CD4-positive, alpha-beta T cell treated with Interleukin-17A for 4 hours (primary cell): Measurements from ENCODE around the gene RIPK1.
A peak's percentile ranks its signal among the peaks of the same experiment; 100 is the strongest.
"Not testable (repeated sequence)": the region's sequence is repeated elsewhere in the genome, so short reads cannot be mapped to it uniquely, and the experiment has no call there.

Source experiments
- DNase-seq: peaks from one replicate; pipeline ENCODE4 v3.0.0-alpha.2; 2020; ENCODE audit warnings: mixed read lengths

RIPK1 gene

DNA sequence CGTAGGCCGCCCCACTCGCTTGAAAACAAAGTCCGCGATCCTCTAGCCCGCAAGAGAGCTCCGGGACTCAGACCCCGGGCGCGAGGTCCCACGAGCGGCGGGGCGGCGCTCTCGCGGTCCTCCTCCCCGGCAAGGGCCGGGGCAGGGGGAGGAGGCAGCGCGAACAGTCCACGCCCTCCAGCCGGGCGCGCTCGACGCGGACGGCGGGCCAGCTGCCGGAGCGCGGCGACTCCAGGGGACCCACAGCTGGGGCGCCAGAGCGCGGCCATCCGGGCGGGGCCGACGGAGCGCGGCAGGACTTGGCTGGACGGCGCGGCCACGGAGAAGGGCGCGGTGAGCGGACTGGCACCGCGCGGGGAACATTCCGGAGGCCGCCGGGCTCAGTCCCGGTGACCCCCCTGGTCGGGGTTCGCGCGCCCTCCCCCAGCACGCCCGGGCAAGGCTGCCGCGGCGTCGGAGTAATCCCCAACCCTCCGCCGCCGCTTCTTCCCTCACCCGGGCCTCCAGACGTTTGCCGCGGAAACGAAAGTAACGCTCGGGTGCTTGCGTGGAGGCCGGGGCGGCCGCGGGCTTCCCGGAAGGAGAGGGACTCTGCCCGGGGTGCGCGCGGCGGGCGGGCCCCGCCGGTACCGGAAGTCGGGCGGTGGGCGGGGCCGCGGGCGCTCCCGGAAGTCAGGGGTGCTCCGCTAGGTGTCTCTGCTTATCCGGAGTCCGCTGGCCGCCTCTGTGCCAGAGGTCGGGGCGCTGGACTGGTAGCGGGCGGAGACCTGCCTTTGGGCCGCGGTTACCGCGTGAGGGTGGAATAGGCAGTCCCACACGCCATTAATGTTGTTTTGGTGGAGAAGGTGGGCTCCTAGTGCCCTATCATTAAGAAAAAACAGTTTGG lies at the start of gene RIPK1:
Gene RIPK1, plus strand, starts transcription at position 166 of the 886 bp plus-strand sequence. CDS start 8,330 bp downstream, outside the sequence.
- peak; percentile 97 for DNase-seq

DNA sequence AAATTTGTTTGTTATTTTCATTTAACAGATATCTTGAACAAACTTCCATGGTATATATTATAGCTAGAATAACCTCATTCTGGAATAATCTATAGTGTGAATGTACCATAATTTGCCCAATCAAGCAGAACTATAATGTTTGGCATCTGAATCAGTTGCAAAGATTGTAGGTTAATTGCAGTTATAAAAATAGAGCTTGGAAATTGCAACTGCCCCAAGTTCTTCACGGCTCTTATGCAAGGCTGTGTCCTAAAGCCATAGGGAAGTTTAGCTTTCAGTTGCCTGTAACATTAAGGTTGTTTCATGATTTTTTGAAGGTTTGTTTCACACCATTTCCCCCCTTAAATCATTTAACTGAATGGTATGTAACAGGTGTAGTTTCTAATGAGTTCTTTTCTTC lies 49.2 kb upstream of the RIPK1 start:
- no peak for DNase-seq

DNA sequence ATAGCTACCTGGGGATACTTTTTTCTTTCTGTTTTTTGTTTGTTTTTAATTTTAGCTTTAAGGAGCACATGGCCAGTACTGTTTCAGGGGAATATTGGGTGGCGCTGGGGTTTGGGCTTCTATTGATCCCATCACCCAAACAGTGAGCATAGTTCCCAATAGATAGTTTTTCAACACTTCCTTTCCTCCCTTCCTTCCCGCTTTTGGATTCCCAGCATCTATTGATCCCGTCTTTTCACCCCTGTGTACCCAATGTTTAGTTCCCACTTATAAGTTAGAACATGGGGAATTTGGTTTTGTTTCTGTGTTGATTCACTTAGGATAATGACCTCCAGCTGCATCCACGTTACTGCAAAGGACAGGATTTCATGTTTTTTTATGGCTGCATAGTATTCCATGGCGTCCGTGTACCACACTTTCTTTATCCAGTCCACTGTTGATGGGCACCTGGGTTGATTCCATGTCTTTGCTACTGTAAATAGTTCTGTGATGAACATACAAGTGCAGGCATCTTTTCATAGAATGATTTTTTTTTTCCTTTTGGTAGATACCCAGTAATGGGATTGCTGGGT lies 48.5 kb upstream of the RIPK1 start:
- no peak for DNase-seq

DNA sequence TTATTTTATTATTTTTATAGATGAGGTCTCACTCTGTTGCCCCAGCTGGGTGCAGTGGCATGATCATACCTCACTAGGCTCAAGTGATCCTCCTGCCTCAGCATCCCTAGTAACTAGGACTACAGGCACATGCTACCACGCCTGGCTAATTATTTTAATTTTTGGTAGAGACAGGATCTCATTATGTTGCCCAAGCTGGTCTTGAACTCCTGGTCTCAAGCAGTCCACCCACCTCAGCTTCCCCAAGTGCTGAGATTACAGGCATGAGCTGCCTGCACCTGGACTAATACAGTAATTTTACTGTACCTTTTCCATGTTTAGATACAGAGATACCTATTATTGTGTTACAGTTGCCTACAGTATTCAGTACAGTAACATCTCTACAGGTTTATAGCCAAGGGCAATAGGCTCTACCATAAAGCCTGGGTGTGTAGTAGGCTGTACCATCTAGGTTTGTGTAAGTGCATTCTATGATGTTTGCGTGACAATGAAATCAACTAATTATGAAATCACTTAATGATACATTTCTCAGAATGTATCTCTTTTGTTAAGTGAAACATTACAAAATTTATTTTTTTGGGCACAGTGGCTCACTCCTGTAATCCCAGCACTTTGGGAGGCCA lies 47.2 kb upstream of the RIPK1 start:
- DNase-seq: not testable (repeated sequence)

DNA sequence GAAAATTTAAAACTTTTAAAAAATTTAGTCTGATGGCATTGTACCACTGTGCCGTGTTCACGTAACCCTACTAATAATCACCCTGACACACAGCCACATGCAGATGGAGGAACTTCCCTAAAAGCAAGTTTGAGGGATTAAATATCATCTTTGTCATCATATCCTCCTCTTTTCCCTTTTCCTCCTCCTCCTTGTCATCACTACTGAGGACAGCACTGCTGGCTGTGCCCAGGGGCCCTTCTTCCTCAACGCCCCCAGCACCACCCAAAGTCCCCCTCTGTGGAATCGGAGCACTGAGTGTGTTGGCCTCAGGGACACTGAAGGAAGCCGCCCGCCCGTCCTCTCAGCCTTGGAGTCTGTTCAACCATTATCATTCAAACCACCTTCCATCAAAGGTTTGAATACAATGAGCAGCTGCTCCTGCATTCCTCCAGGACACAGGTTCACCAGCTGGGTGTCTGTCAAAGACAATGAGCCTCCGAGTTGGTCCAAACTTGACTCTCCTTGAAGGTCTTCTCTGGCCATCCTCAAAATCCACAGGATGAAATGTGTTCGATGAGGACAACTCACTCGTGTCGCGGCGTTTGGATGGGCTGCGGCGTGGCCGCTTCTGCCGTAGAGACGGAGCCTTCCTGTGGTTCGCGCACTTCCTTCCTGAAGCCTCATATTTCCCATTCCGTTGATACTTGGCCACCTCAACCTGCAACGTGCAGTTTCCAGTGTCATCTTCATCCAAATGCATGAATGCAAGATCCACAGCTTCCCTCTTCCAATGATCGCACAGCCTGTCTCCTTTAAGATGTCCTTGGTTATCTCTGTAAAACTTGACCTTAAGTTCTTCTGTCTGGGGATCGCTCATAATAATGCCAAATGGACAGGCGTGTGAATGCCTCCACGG lies 45.3 kb upstream of the RIPK1 start:
- peak; percentile 57 for DNase-seq

DNA sequence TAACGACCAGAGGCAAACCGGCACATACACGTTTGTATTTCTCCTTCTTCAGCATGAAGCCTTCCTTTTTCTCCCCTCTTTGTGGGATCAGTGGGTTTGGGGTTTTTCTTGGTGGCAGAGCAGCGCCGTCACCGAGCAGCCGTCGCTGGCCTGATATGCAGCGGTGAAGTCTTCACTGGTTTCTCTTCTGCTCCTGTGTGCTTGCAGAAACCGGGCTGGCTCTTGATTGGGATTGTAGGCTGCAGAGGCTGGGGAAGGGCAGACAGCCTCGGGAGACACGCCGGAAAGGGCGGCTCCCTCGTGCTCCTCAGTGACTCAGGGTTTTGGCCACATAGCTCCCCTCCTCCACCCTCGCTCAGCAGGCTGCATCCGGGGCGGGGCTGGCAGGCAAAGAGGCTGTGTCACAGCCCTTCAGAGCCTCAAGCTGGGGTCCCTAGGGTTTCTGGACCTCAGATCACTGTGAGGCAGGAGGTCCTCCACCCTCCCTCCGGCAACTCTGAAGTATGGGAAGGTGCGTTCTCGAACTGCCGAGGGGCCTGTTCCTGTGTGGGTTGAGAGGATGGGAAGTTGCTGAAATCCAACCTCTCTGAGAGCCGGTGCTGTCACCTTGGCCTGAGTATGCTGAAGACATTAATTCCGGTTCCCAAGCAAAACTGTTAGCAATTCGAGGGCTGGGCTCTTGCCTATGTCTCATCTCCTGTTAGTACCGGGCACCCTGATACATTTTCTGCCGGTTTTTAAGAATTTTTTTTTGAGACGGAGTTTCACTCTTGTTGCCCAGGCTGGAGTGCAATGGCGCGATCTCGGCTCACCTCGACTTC lies 44.4 kb upstream of the RIPK1 start:
- DNase-seq: peak; percentile 94

DNA sequence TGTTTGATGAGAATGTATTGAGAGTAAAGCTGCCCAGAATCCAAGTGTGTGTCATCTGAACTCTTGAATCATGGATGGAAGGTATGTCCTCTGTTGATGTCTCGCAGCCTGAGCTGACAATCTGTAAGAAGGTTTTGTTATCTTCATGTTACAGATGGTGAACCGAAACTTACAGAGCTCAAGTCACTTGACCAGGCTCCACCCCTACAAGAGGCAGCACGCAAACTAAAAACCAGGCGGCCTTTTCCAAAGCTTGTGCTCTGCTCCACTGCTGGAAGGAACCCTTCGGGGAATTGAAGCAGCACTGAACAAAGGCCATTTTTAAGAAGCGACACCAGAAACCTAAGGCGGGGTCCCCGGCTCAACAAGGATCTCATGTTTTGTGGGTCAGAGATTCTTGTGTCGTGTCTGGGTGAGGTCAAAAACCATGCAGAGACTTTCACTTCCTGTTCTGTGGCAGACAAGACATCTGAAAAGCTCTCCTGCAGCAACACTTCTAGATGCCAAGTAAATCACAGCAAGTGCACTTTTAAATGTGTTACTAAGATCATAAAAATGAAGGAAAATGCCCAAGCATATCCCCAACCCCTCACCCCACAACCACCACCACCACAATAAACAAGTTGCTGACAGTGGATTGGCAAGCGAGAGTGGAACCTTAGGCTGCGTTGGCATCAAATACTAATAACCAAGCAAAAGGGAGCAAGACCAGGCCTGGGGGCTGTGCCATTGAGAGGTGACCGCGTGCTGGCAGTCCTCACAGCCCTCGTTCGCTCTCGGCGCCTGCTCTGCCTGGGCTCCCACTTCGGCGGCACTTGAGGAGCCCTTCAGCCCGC lies 41.3 kb upstream of the RIPK1 start:
- peak; percentile 59 for DNase-seq

DNA sequence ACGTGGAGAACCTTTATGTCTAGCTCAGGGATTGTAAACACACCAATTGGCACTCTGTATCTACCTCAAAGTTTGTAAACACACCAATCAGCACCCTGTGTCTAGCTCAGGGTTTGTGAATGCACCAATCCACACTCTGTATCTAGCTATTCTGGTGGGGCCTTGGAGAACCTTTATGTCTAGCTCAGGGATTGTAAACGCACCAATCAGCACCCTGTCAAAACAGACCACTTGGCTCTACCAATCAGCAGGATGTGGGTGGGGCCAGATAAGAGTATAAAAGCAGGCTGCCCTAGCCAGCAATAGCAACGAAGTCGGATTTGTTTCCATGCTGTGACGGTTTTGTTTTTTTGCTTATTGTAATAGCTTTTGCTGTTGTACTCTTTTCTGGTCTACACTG lies 40.1 kb upstream of the RIPK1 start:
- DNase-seq: not testable (repeated sequence)

DNA sequence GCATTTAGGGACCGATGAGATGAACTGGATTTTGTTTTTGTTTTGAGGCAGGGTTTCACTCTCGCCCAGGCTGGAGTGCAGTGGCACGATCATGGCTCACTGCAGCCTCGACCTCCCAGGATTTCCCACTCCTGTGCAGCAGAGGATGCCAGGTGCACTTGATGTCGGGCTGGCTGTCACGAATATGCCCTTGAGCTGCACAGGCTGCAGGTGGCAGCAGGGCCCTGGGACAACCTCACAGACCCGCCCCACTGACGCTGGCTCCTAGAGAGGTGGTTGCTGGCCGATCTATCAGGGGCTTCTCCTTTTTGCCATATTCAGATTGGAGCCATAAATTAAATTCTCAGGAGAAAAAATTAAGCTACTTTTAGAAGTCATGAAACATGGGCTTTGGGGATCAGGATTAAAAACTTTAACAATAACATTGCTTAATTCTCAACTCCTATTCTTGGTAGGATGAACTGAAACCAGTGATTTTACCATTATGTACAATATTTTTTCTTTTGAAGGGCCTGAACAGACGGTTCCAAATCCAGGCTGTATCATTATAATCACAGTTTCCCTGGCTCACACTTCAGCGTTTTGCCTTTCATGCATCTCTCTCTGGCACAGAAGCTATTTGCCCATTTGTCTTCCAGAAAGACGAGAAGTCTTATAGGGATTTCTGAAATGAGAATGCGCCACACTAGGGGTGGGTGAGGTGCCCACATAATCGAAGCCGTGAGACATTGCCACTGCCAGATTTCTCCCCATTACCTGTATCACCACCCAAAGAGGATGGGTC lies 36.2 kb upstream of the RIPK1 start:
- DNase-seq: peak; percentile 59

DNA sequence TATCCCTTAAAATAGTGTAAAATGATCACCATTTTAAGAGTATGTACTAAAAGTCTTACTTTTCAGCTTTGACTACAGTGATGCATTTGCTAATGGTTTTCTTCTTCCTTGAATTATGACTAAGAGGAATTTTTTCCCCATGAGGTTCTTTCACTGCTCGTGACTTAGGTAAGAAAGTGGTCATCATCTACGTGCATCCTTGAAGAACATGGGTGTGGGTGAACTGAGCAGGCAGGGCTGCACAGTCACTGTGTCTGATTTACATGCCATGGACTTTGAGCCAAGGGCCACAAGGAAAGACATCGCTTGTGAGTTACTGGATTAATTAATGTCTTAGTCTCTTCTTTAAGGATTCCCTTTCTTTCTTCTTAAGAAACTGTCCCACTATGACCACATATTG lies 35.3 kb upstream of the RIPK1 start:
- no peak for DNase-seq

DNA sequence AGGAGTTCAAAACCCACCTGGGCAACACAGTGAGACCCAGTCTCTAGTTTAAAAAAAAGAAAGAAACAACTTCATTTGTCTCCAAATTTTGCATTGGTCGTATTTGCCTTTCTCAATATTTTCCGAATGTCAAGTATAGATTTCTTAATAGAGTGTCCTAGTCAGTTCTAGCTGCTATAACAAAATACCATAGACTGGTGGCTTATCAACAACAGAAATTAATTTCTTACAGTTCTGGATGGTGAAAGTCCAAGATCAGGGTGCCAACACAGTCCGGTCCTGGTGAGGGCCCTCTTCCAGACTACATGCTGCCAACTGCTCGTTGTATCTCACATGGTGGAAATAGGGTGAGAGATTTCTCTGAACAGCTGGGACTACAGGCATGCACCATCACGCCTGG lies 34.6 kb upstream of the RIPK1 start:
- DNase-seq: no peak

DNA sequence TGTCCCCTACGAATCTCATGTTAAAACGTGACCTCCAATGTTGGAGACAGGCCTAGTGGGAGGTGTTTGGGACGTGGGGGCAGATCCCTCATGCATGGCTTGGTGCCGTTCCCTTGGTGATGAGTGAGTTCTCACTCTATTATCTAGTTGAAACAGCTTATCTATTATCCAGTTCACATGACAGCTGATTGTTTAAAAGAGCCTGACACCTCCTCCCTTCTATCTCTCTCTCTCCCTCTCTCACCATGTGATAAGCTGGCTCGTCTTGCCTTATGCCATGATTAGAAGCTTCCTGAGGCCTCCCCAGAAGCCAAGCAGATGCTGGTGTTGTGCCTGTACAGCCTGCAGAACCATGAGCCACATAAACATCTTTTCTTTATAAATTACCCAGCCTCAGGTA lies 32.9 kb upstream of the RIPK1 start:
- no peak for DNase-seq

DNA sequence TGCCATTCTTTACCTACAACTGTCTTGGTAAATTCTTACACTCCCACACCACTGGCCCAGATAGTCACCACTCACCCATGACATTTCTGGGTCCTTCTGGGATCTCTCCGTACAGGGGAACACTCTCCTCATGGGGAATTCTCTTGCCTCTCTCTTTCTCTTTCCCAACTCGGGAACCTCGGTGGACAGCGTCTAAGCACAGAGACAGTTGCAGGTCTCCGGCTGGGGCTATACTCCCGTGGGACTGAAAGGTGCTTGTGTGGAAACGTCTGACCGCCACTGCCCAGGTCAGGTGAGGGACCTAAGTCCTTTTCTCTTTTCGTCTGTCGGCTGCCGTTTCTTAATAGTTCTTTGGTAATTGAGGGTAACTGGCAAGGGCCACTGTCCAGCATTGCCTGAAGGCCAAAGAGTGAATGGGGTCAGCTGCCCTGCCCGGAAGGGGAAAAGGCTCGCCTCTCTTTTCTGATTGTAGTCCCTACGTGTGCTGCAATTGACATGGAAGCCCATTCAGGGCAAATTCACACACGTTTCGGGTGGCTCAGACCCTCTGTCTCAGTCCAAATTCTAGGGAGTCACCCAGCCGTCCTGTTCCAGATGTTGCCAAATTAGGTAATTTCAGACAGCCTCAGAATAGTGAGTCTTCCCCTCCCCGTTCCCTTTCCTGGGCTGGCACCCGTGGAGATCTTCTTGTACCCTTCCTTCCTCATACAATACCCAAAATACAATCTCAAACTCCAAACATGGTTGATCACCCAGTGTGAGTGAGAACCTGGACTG lies 31.2 kb upstream of the RIPK1 start:
- no peak for DNase-seq

DNA sequence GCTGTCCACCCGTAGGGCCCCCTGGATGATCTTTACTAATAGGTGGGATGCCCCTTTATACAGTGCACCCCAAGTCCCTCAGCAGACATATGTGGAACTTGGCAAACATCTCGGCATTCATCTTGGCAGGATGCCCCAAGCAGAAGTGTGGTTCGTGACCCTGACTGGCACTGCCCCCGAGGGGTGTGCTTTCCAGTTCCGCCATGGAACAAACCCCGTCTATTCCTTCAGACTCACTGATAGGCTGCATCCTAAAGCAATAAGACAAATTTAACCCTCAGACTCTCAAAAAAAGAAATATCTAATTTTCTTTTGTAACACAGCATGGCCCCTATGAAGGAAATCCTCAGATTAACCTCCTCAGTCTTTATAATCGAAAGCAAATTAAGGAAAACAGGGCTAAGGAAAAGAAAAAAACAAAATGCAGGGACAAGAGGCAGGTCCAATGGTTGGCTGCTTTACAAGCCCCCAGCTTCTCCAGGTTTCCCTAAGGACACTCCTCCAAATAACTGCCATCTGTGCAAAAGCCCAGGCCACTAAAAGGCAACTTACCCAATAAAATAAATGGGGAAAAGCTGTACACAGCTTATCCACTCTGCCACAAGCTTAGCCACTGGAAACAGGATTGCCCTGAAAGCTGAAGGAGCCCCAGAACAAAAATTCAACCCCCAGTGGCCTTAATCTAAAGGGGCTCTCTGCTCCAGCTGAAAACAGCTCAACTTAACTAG lies 30.5 kb upstream of the RIPK1 start:
- no peak for DNase-seq

DNA sequence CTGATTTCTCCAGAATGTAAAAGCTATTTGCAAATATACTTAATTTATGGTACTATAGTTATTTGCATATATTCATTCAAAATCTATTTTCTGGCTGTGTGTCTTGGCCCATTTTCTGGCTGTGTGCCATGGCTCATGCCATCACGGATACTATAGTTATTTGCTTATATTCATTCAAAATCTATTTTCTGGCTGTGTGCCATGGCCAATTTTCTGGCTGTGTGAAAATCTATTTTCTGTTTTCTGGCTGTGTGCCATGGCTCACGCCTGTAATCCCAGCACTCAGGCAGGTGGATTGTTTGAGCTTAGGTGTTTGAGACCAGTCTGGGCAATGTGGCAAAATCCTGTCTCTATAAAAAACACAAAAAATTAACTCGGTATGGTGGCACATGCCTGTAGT lies 28.9 kb upstream of the RIPK1 start:
- DNase-seq: no peak

DNA sequence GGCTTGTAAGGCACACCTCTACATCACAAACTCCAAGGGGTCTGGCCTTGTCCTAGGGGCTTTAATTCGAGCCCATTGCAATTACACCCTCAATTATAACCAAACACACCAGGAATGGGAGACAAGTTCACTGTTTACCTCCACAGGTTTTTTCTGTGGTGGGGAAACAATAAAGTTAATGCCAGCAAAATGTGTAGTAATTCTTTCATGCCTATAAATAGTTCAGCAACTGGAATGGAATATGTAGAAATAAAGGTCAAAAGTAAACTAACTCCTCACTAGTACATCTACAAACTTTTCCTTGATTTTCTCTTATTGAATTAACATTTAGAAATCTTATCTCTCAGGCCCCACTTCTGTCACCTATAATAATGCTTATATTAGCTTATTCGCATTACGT lies 27.1 kb upstream of the RIPK1 start:
- no peak for DNase-seq

DNA sequence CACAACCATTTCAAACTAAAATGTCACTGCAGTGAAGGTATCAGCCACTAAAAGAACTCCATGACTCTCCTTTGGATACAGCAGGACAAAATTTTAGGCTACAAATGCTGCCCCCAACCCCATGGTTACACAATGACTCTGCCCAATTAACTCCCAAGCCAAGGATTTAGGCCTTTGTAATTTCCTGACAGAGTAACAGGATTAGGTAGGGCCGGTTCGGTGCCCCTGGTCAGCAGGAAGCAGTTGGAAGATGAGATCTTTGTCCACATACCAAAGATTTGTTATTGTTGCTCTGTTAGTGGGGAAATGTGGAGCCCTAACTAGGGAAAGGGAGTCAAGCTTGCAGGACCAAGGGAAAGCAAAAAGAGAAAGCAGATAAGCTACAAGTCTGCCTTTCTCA lies 26.7 kb upstream of the RIPK1 start:
- DNase-seq: no peak

DNA sequence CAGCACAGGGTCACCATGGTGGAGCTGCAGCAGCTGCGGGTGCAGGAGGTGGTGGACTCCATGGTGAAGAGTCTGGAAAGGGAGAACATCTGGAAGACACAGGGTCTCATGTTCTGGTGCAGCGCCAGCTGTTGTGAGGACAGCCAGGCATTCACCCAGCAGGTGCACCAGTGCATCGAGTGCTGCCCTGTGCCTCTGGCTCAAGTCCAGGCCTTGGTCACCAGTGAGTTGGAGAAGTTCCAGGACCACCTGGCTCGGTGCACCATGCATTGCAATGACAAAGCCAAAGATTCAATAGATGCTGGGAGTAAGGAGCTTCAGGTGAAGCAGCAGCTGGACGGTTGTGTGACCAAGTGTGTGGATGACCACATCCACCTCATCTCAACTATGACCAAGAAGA lies 22.9 kb upstream of the RIPK1 start:
- DNase-seq: no peak

DNA sequence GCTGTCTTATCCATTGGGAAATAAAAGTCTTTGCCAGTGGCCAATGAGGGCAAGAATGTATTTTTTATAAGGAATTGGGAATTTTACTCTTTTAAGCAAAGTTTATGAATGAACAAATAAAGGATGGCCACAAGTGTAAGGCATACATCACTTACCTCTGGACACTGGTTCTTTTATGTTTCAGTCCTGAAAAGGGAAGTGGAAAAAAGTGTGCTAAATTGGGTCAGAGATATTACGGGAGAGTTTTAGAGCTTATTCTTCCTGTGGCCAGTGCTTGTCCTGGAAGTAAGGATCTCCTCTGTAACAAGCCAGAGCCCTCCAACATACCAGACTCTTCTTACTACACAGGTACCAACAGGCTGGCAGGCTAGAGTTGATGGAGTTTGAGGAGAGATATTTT lies 22.5 kb upstream of the RIPK1 start:
- no peak for DNase-seq
